Mesodermal cell (in vitro differentiated cells): ENCODE data around the gene CABLES1.
A peak's percentile ranks its signal among the peaks of the same experiment; 100 is the strongest.

Experiments used
- H3K27ac ChIP-seq: 2 replicates; pipeline ENCODE4 v1.7.0; 2013; ENCODE audit warnings: mild to moderate bottlenecking, low read depth, low read length, moderate library complexity; ENCODE audit not compliant: severe bottlenecking
- H3K36me3 ChIP-seq: 2 replicates; pipeline ENCODE4 v1.7.1; 2013; ENCODE audit warnings: mild to moderate bottlenecking, low read length, moderate library complexity; ENCODE audit not compliant: control insufficient read depth, insufficient read depth
- H3K4me1 ChIP-seq: one replicate; pipeline ENCODE4 v1.7.1; 2013; ENCODE audit warnings: mild to moderate bottlenecking, low read length; ENCODE audit not compliant: insufficient read depth, control insufficient read depth, poor library complexity, severe bottlenecking
- H3K4me3 ChIP-seq: 2 replicates; pipeline ENCODE4 v1.7.0; 2013; ENCODE audit warnings: low read length, control low read depth, mild to moderate bottlenecking; ENCODE audit not compliant: insufficient read depth, poor library complexity, severe bottlenecking; ENCODE audit errors: extremely low read depth
- H3K9me3 ChIP-seq: 2 replicates; pipeline ENCODE4 v1.7.1; 2013; ENCODE audit warnings: mild to moderate bottlenecking, low read length, moderate library complexity; ENCODE audit not compliant: control insufficient read depth
- WGBS, 2 experiments: methylation state at CpG; one replicate each; pipeline ENCODE4 v1.1.5; 2013; ENCODE audit warnings: missing lambda C conversion rate in 2 of 2; ENCODE audit not compliant: insufficient coverage in 2 of 2; 5-methylcytosine and 5-hydroxymethylcytosine counted together

Gene CABLES1

DNA sequence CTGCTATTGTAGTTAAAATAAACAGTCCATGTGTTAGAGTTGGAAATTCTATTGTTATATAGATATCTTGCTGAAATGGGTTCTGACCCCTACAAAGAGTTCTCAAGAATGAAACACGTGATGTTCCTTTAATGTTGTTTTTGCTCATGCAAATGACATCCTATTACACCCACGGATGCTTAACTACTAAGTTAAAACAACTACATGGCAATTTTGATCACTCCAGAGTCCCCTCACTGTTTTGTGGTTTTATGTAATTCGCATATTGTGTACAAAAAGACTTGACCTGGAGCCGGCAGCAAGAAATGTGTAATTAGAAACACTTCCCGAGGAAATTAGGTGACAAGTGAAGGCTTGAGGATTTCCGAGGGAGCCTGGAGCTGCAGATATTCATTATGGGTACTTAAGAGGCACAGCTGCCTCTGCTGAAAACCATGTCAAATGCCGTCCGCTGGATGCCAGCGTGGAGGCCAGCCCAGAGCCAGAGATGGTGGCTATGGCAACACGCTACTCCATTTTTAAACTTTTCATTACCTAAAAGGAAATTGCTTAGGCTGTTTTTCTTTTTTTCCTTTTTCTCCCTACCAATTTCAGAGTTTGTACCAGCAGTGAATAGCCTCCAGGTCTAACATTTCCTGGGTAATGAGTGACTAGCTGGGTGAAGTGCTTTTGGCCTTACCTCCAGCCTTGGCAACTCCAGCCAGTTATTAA lies 21.0 kb upstream of the CABLES1 start:
- Histone ChIP-seq H3K4me3 (no peak overlapping the region), H3K9me3 (no peaks in the 10 kb centered on the region), H3K27ac (peak overlapping the region; percentile 36), H3K4me1 (peaks cover 22% of the 10 kb centered on the region), H3K36me3 (no peaks in the 10 kb centered on the region)
- 66 to 73% methylated on average over 7 to 10 of the region's 10 CpGs for WGBS, 2 experiments

DNA sequence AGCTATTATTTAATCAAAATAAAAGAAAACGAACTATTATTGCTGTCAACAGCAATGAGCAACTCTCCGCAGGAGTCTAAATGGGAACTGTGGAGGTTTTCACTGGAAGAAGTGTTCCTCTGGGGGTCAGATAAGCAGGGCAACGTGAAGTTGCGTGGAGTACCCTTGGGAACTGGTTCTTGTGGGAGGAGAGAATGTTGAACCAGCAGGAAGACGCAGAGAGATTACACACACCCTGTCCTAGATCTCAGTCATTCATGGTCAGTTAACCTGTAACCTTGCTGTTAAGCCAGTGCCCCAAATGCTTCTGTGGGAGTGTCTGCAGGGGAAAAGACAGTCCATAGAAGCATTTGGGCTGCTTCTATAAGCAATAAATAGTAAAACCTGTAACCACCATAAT lies 20.4 kb upstream of the CABLES1 start:
- peak overlapping the region; percentile 64 for H3K27ac ChIP-seq
- peaks cover 22% of the 10 kb centered on the region for H3K4me1 ChIP-seq
- no peak overlapping the region for H3K4me3 ChIP-seq
- 85 to 92% methylated on average over 4 to 5 of the region's 5 CpGs for WGBS, 2 experiments
- H3K9me3 ChIP-seq = no peaks in the 10 kb centered on the region
- no peaks in the 10 kb centered on the region for H3K36me3 ChIP-seq

DNA sequence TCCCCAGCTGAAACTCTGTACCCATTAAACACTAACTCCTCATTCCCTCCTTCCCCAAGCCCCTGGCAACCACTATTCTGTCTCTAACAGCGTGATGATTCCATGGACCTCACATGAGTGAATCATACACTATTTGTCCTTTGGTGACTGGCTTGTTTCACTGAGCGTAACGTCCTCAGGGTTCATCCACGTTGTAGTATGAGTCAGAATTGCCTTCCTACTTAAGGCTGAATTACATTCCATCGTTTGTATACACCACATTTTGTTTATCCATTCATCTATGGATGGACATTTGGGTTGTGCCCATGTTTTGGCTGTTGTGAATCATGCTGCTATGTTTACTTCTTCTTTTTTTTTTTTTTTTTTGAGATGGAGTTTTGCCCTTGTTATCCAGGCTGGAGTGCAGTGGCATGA lies 19.6 kb upstream of the CABLES1 start:
- 58 to 82% methylated on average over 2 to 4 of the region's 5 CpGs for WGBS, 2 experiments
- H3K27ac ChIP-seq = peak overlapping the region; percentile 64

DNA sequence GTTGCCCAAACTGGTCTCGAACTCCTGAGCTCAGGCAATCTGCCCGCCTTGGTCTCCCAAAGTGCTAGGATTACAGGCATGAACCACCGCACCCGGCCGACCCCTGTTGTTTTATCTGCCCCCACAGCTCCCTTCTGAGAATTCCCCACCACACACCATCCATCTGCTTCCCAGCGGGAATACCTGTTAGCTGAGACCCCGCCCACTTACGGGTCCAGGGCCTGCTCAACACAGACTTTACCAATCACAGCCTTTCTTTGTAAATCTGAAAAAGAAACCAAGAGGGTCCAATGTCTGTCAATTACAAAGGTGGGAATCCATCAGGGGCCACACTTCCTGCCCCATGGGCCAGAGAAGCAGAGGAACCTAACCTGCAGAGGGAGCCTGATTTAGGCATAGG lies 14.2 kb upstream of the CABLES1 start:
- H3K4me1 ChIP-seq = no peaks in the 10 kb centered on the region
- WGBS, 2 experiments = 98% methylated on average over 6 of the region's 8 CpGs; no CpG with 5 or more reads in 1 of the 2 experiments

More for the DNA sequence above, 19.6 kb upstream of the CABLES1 start:
- no peaks in the 10 kb centered on the region for H3K9me3 ChIP-seq
- no peaks in the 10 kb centered on the region for H3K36me3 ChIP-seq
- no peak overlapping the region for H3K4me3 ChIP-seq
- H3K4me1 ChIP-seq = peaks cover 22% of the 10 kb centered on the region

DNA sequence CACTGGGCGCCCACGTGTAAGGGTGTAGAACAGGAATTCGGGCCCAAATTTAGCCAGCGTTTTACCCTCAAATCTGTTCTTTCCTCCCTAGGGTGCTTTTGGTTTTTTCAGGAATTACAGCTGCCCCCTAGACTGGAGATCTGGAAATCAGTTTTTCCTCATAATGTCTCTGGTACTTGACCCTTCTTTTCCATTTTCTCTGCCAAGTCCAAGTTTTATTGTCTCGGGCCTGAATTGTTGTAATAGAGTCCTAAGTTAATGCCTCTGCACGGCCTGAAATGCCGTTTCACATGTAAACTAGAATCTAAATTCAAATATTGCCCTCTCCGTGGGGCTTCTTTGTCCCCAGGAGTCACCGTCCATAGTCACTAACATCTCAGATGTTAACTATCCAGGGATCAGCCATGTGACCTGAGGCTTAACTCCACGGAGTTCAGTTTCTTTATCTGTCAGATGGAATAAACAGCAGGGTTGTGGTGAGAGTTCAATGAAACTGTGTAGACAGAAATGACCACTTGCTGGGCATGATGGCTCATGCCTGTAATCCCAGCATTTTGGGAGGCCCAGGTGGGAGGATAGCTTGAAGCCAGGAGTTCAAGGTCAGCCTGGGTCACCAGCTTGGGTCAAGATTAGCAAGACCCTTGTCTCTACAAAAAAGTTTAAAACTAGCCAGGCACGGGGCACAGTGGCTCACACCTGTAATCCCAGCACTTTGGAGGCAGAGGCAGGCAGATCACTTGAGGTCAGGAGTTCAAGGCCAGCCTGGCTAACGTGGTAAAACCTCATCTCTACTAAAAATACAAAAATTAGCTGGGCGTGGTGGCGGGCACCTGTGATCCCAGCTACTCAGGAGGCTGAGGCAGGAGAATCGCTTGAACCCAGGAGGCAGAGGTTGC lies 12.7 kb upstream of the CABLES1 start:
- WGBS, 2 experiments = 80 to 82% methylated on average over 8 to 11 of the region's 15 CpGs
- Histone ChIP-seq H3K27ac (no peak overlapping the region), H3K4me1 (no peaks in the 10 kb centered on the region)

More for the DNA sequence above, 14.2 kb upstream of the CABLES1 start:
- no peak overlapping the region for H3K27ac ChIP-seq
- H3K36me3 ChIP-seq = no peaks in the 10 kb centered on the region
- H3K9me3 ChIP-seq = no peaks in the 10 kb centered on the region
- H3K4me3 ChIP-seq = no peak overlapping the region

DNA sequence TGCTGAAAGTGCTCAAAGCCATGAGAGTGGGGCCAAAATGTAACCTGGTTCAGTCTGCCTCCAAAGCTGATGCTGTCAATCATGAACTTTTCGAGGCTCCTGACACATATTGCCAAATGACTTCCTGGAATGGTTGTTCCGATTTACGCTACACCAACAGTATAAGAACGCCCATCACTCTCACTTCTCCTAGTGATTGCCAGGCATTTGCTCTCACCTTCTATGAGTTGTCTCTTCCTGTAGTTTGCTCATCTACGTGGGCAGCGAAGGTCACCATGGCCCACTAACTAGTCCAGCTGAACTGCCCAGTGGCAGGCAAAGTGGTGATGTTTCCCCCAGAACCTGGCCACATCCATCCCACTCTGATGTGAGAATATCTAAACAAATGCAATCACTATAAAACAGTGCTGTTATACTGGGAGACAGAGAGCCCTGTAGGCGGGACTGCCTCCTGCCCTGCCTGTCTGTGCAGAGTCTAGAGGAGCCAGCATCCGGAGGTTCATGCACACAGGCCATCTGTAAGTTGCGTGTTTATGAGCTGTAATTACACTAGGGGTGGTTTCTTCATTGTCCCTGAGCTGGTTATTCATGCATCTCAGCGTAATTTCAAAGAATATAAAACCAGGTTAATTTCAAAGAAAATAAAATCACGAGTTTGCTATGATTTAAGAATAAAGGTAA lies 8.8 kb upstream of the CABLES1 start:
- 95 to 97% methylated on average over 7 to 9 of the region's 11 CpGs for WGBS, 2 experiments
- H3K9me3 ChIP-seq = no peaks in the 10 kb centered on the region
- no peaks in the 10 kb centered on the region for H3K36me3 ChIP-seq
- no peak overlapping the region for H3K4me3 ChIP-seq
- no peaks in the 10 kb centered on the region for H3K4me1 ChIP-seq
- H3K27ac ChIP-seq = no peak overlapping the region

More for the DNA sequence above, 12.7 kb upstream of the CABLES1 start:
- no peaks in the 10 kb centered on the region for H3K9me3 ChIP-seq
- no peaks in the 10 kb centered on the region for H3K36me3 ChIP-seq
- no peak overlapping the region for H3K4me3 ChIP-seq

DNA sequence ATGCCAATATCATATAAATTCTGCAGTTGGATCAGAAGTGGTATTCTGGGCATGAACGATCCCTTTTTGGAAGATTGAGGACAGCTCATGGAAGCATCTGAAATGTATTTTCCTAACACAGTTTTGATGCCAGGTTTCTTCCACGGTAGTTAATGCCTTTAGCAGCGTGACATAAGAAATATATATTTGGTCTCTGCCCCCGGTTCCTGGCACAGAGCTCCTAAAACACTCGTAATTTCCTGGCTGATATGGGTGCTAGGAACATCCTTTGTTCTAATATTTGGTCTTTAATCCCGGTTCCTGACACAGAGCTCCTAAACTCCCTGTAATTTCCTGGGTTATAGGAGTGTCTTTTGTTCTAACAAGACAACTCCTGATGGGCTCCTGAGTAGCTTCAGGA lies 8.2 kb upstream of the CABLES1 start:
- no peaks in the 10 kb centered on the region for H3K36me3 ChIP-seq
- H3K27ac ChIP-seq = no peak overlapping the region
- 91 to 95% methylated on average over 4 to 6 of the region's 6 CpGs for WGBS, 2 experiments

DNA sequence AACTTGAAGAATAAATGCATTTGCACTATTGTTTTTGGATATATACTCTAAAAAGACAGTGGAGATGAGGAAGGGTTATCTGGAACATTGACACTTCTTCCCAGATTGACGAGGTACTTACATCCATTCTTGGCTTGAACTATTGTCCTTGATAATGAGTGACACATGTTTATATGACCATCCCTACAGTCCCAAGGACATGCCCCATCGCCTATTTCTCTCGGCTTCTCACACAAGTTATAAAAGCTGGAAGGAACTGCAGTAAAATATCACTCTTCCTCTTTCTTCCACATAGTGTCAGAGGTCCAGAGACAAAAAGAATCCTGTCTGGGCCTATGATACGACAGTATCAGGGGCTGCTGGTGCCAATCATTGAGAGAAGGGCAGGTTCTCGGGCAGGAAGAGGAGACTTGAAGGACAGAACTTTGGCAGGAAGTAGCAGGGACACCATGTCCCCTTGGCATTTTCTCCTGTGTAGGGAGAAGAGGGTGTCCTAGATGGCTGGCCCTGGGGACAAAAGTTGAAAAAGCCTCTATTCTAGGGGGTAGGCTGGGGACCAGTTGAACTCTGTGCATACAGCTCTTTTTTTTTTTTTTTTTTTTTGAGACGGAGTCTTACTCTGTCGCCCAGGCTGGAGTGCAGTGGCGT lies 5.8 kb upstream of the CABLES1 start:
- Histone ChIP-seq H3K4me3 (no peak overlapping the region), H3K4me1 (peaks cover 8% of the 10 kb centered on the region), H3K27ac (no peak overlapping the region), H3K36me3 (no peaks in the 10 kb centered on the region), H3K9me3 (no peaks in the 10 kb centered on the region)
- 93 to 96% methylated on average over 4 of the region's 8 CpGs for WGBS, 2 experiments

More for the DNA sequence above, 8.2 kb upstream of the CABLES1 start:
- H3K9me3 ChIP-seq = no peaks in the 10 kb centered on the region
- H3K4me1 ChIP-seq = no peaks in the 10 kb centered on the region
- no peak overlapping the region for H3K4me3 ChIP-seq

DNA sequence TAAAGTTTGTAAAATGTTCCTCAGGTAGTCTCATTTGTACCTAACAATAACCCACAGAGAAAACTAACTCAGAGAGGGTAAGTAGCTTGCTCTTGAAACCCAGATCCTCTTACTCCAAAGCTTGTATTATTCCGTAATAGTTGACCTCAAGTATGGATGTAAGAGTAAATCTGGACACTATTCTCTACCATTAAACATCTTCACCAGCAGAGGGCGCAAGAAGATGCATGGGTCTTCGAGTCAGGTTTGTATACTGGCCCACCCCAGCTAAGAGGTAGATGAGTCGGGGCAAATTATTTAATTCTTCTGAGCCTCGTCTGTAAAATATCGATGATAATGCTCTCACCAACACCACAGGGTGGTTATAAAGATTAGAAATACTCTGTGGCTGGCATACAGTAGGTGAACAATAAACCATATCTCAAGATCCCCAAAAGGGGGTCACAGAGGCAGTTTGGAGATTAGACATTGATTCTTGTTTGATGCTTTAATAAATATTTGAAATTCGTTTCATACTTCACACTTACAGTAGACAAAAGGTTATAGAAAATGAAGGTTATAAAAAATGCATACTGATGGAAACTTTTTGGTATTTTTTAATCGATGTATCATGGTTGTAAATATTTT lies 3.5 kb upstream of the CABLES1 start:
- WGBS, 2 experiments = 20% methylated on average over 3 of the region's 8 CpGs; no CpG with 5 or more reads in 1 of the 2 experiments
- H3K4me3 ChIP-seq = no peak overlapping the region
- H3K4me1 ChIP-seq = peaks cover 8% of the 10 kb centered on the region

More for the DNA sequence above, 3.5 kb upstream of the CABLES1 start:
- Histone ChIP-seq H3K36me3 (no peaks in the 10 kb centered on the region), H3K27ac (no peak overlapping the region), H3K9me3 (no peaks in the 10 kb centered on the region)
